Tibial artery (tissue), 4 donors: ENCODE results near the gene FOXL1.

Experiments used
- DNase-seq, 2 donors: peaks; one replicate each; pipeline ENCODE4 v3.0.0-alpha.2; 2019
- H3K27ac ChIP-seq, 2 donors: fragments of 200-600 bp; sonication (generic) in 1 of 2; 1 replicate in 1 of 2; 2 replicates in 1 of 2; pipeline ENCODE4 v1.5.1; 2018 to 2019; ENCODE audit warnings: mild to moderate bottlenecking in 1 of 2
- H3K27me3 ChIP-seq, 2 donors: fragments of 200-600 bp; sonication (generic) in 1 of 2; one replicate each; pipeline versions ENCODE4 v1.5.1 to v1.6.0; 2016 to 2019
- H3K36me3 ChIP-seq, 3 donors: fragments of 200-600 bp; sonication (generic) in 2 of 3; one replicate each; pipeline ENCODE4 v1.5.1; 2016 to 2019; ENCODE audit warnings: mild to moderate bottlenecking in 2 of 3
- H3K4me1 ChIP-seq, 4 donors: fragments of 200-600 bp; sonication (generic) in 2 of 4; 1 replicate in 3 of 4; 2 replicates in 1 of 4; pipeline ENCODE4 v1.5.1; 2016 to 2019
- H3K4me3 ChIP-seq, 2 donors: fragments of 200-600 bp; sonication (generic) in 1 of 2; 1 replicate in 1 of 2; 2 replicates in 1 of 2; pipeline ENCODE4 v1.5.1; 2018 to 2019; ENCODE audit warnings: mild to moderate bottlenecking in 2 of 2
- H3K9me3 ChIP-seq, 3 donors: fragments of 200-600 bp; sonication (generic) in 1 of 3; one replicate each; pipeline ENCODE4 v1.5.1; 2016 to 2019
- CTCF ChIP-seq, 2 experiments: fragments of 200-600 bp in 1 of 2; fragments of 450-650 bp in 1 of 2; IDR thresholded peaks; one replicate each; pipeline ENCODE4 v1.5.1; 2017 to 2019; ENCODE audit warnings: antibody characterized with exemption in 2 of 2, mild to moderate bottlenecking in 1 of 2, moderate library complexity in 1 of 2
- intact Hi-C: fragments of 100-400 bp; cut with DNase I; formaldehyde crosslinking; loops from one replicate; pipeline ENCODE4 v1.15.0; 2023; ENCODE audit warnings: low total_unique reads

The FOXL1 gene

GRCh38 chr16:86580063-86580790, 1.9 kb downstream of the FOXL1 start:
- Histone ChIP-seq H3K4me1 (peaks cover 0 to 84% (median 57%) of the 10 kb centered on the region in 4 donors), H3K27me3 (no peaks in the 10 kb centered on the region), H3K27ac (peak overlapping the region; percentile 95 to 97), H3K4me3 (peak overlapping the region; percentile 60 to 78), H3K36me3 (no peaks in the 10 kb centered on the region), H3K9me3 (no peaks in the 10 kb centered on the region)
- intact Hi-C loops, result loop anchor here (2.0 kb wide), 1 partner anchor 101 kb away; no protein-coding TSS in a partner anchor
- DNase-seq, result peak in 1 of 2 donors; percentile 61
- TF ChIP-seq CTCF (IDR thresholded peaks at IDR 0.05), result no peak

GRCh38 chr16:86580791-86581170, 2.4 kb downstream of the FOXL1 start:
- Histone ChIP-seq H3K4me1 (peaks cover 0 to 85% (median 55%) of the 10 kb centered on the region in 4 donors), H3K36me3 (no peaks in the 10 kb centered on the region), H3K4me3 (peak overlapping the region; percentile 60 to 78), H3K27ac (peak overlapping the region; percentile 95 to 97), H3K27me3 (no peaks in the 10 kb centered on the region), H3K9me3 (no peaks in the 10 kb centered on the region)
- DNase-seq, result peak in 1 of 2 donors; percentile 56
- intact Hi-C loops, result loop anchor here (2.0 kb wide), 1 partner anchor 100 kb away; no protein-coding TSS in a partner anchor
- no peak for TF ChIP-seq CTCF (IDR thresholded peaks at IDR 0.05)

GRCh38 chr16:86581458-86581857, 3.1 kb downstream of the FOXL1 start:
- no peak for TF ChIP-seq CTCF (IDR thresholded peaks at IDR 0.05)
- Histone ChIP-seq H3K27me3 (no peaks in the 10 kb centered on the region), H3K36me3 (no peaks in the 10 kb centered on the region), H3K9me3 (no peaks in the 10 kb centered on the region), H3K27ac (peak overlapping the region; percentile 95 to 97), H3K4me1 (peaks cover 0 to 90% (median 57%) of the 10 kb centered on the region in 4 donors), H3K4me3 (peak overlapping the region; percentile 60 to 78)
- intact Hi-C loops, result loop anchor here (2.0 kb wide), 1 partner anchor 99 kb away; no protein-coding TSS in a partner anchor
- peak in 1 of 2 donors; percentile 51 for DNase-seq

GRCh38 chr16:86584071-86584685, 5.8 kb downstream of the FOXL1 start:
- Histone ChIP-seq H3K9me3 (no peaks in the 10 kb centered on the region), H3K27me3 (no peaks in the 10 kb centered on the region), H3K36me3 (peaks cover 0 to 5% (median 0%) of the 10 kb centered on the region in 3 donors), H3K27ac (peak overlapping the region; percentile 95 to 97), H3K4me1 (peaks cover 0 to 98% (median 65%) of the 10 kb centered on the region in 4 donors), H3K4me3 (no peak overlapping the region)
- intact Hi-C loops, result no loop called here
- no peak for TF ChIP-seq CTCF (IDR thresholded peaks at IDR 0.05)
- peak in 1 of 2 donors; percentile 57 for DNase-seq

GRCh38 chr16:86584726-86585721, 6.7 kb downstream of the FOXL1 start:
- H3K9me3 ChIP-seq, result no peaks in the 10 kb centered on the region
- no peaks in the 10 kb centered on the region for H3K27me3 ChIP-seq
- DNase-seq, result peak in 1 of 2 donors; percentile 71
- H3K4me3 ChIP-seq, result no peak overlapping the region
- H3K36me3 ChIP-seq, result peaks cover 0 to 5% (median 0%) of the 10 kb centered on the region in 3 donors
- intact Hi-C loops, result no loop called here
- H3K4me1 ChIP-seq, result peaks cover 0 to 98% (median 63%) of the 10 kb centered on the region in 4 donors
- peak overlapping the region; percentile 95 to 97 for H3K27ac ChIP-seq
- no peak for TF ChIP-seq CTCF (IDR thresholded peaks at IDR 0.05)
